ENCODE data around the gene ANO9.

GRCh38 chr11:420054-420910, 21.5 kb downstream of the ANO9 start:
- TF ChIP-seq, protein P1, sequence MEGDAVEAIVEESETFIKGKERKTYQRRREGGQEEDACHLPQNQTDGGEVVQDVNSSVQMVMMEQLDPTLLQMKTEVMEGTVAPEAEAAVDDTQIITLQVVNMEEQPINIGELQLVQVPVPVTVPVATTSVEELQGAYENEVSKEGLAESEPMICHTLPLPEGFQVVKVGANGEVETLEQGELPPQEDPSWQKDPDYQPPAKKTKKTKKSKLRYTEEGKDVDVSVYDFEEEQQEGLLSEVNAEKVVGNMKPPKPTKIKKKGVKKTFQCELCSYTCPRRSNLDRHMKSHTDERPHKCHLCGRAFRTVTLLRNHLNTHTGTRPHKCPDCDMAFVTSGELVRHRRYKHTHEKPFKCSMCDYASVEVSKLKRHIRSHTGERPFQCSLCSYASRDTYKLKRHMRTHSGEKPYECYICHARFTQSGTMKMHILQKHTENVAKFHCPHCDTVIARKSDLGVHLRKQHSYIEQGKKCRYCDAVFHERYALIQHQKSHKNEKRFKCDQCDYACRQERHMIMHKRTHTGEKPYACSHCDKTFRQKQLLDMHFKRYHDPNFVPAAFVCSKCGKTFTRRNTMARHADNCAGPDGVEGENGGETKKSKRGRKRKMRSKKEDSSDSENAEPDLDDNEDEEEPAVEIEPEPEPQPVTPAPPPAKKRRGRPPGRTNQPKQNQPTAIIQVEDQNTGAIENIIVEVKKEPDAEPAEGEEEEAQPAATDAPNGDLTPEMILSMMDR (IDR thresholded peaks at IDR 0.05) = no peak
- no peak for TF ChIP-seq POLR2A (IDR thresholded peaks at IDR 0.05)
